ENCODE measurements around the gene PDHX. TPM values are rescaled to one million over a fixed set of nuclear protein-coding genes. Genes with fewer than 3 reads are reported as not detected.
"Not testable (repeated sequence)": the region's sequence is repeated elsewhere in the genome, so short reads cannot be mapped to it uniquely, and the experiment has no call there.

Gene PDHX
- total RNA-seq, 1 donor from 2014 or later: 57.9 TPM

DNA sequence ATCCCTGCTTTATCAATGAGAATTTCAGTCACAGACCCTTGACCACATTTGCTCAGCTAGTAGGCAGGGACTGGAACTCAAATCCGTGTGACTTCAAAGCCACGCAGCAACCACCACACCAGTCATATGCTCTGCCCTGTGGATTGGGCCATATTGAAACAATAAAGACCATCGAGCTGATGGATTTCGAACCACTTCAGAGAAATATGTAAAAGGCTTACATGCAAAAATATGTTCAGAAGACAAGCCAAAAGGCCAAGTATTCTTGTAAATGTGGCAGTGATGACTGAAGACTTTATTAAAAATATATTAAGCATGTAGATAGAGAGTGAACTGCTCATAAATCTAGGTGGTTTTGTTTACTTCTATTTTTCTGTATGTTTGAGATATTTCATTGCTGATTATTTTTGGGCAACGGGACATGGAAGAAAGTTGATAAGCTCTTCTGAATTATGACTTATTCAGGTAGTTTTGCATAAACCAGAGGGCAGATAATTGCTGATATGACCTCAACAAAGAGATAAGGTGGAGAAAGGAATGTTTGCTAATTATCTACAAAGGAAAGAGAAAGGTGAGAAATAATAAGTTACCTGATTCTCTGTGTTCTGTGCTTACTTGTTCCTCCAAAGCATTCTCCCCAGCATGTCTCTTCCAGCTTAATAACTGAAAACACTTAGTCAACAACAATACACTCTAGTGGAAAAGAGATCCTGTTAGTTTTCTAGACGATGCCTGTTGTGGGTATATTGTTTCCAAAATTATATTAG is 99.4 kb downstream of the PDHX start:
- DNase-seq (ENCODE audit: low spot score): no peak

- no peak for DNase-seq (ENCODE audit: low spot score)
Observed at GRCh38 chr11:35016916-35017315, 100.5 kb downstream of the PDHX start.

- DNase-seq (ENCODE audit: low spot score): no peak
Observed at GRCh38 chr11:35017528-35018342, 101.3 kb downstream of the PDHX start.

DNA sequence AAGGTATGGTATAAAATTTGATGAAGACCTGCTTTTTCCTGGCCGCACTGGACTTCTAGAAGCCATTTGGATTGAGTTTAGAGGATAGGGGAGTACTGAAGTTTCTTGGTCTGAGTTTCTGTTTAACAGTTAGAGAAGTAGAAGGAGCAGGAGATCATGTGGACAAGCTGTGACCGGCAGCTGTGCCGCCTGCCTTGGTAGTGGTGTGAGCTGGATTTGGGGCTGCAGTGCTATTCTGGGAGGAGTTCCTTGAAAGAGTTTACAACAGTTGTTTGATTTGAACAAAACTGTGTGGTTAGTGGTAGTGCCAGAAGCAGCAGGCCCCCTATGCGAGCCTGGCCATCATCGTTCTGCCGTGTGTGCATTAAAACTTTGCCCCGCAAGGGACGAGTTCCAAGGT is 105.2 kb downstream of the PDHX start:
- DNase-seq (ENCODE audit: low spot score): no peak

DNA sequence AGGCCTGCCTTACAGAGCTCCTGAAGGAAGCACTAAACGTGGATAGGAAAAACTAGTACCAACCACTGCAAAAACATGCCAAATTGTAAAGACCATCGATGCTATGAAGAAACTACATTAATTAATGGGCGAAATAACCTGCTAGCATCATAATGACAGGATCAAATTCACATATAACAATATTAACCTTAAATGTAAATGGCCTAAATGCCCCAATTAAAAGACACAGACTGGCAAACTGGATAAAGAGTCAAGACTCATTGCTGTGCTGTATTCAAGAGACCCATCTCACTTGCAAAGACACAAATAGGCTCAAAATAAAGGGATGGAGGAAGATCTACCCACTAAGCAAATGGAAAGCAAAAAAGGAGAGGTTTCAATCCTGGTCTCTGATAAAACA is 107.5 kb downstream of the PDHX start:
- not testable (repeated sequence) for DNase-seq (ENCODE audit: low spot score)

GRCh38 chr11:35028007-35028406 is 111.6 kb downstream of the PDHX start:
- not testable (repeated sequence) for DNase-seq (ENCODE audit: low spot score)

DNA sequence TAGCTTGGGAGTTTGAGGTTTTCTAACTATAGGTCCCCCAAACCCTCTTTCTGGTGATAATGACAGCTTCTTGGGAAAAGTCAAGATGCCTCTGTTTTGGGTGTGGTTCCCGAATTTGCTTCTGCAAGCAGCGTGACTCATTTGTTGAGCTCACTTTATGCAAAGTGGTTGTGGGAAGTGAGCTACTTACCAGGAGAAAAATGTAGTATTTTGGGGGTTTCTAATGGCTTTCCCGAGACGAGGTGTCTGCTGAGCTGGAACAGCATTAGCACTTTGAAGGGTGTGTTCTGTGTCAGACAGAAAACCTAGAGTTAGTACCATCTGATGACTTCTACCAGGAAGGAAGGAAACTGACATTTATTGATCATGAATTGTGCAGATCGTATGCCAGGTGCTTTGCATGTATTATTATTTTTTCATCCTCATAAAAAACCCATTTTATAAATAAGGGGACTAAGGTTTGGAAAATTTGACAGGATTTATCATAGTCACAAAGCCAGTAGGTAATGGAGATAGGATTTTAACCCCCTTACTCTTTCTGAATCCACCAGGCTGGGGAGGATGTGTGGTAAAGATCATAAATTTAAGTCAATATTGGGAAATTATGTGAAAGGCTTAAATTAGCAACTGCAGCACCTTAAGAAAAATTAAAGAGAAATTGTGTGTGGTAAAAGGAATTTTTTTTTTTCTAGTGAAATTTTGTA is 113.7 kb downstream of the PDHX start:
- DNase-seq (ENCODE audit: low spot score): no peak

GRCh38 chr11:35030716-35031213 is 114.3 kb downstream of the PDHX start:
- DNase-seq (ENCODE audit: low spot score): no peak

DNA sequence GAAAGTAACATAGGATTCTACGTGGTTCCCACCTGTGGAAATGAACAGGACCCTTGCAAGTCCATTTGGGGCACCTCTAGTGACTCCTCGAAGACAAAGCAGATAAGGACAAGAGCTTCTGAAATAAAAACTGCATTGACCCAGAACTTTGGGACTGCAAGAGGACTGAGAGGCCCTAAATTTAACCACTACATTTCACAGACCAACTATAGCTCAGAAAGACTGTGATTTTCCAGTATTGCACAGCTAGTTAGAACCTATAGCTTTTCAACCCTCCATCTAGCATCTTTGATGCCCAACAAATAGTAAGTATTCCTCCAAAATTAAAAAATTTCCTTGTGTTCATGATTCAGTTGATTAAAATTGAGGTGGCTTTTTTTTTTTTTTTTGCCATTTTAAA is 114.9 kb downstream of the PDHX start:
- DNase-seq (ENCODE audit: low spot score): no peak

DNA sequence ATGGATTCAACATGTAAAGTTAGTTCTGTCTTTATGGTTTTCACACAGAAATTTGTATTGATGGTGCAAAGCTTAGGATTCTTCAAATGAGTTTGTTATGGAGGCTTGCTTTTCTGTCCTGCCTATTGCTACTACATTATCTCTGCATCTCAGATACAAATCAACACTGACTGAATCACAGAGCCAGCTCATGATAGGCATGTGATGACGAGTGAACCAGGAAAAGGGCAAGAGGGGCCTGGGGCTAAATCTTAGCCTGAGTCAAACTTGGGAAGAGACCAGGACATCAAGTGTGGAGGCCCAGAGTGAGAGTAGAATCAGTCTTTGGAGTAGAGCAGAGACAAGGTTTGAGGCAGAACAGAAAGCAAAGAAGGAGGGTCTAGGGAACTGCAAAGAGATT is 115.4 kb downstream of the PDHX start:
- DNase-seq (ENCODE audit: low spot score): no peak

DNA sequence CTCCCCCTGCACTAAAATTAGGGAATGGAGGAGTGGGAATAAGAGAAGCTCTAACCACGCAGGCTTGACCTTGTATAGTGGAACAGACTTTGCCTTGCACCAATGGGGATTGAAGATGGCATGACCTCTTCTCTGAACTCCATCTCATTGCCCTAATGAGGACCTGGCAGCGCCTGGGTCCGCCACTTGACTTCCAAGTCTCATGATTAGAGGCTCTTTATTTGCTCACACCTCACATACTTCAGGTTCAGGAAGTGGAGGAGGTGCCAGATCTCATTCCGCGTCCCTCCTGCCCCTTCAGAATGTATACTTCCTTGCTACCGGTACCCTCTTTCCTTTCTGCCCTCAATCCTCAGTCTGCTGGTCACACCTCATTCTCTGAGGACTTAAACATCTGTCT is 116.6 kb downstream of the PDHX start:
- no peak for DNase-seq (ENCODE audit: low spot score)

GRCh38 chr11:35034401-35034800 is 118.0 kb downstream of the PDHX start:
- DNase-seq (ENCODE audit: low spot score): no peak

- DNase-seq (ENCODE audit: low spot score): no peak
Observed at GRCh38 chr11:35035894-35036408, 119.5 kb downstream of the PDHX start.

GRCh38 chr11:35036639-35037038 is 120.2 kb downstream of the PDHX start:
- no peak for DNase-seq (ENCODE audit: low spot score)

- no peak for DNase-seq (ENCODE audit: low spot score)
Observed at GRCh38 chr11:35038211-35038928, 122.0 kb downstream of the PDHX start.

GRCh38 chr11:35039076-35039475 is 122.7 kb downstream of the PDHX start:
- no peak for DNase-seq (ENCODE audit: low spot score)

GRCh38 chr11:35040221-35040942 is 124.0 kb downstream of the PDHX start:
- DNase-seq (ENCODE audit: low spot score): no peak

GRCh38 chr11:35041070-35041554 is 124.7 kb downstream of the PDHX start:
- no peak for DNase-seq (ENCODE audit: low spot score)

GRCh38 chr11:35042224-35042623 is 125.8 kb downstream of the PDHX start:
- DNase-seq (ENCODE audit: low spot score): no peak

GRCh38 chr11:35042913-35043312 is 126.5 kb downstream of the PDHX start:
- DNase-seq (ENCODE audit: low spot score): no peak
